Right cardiac atrium (tissue), 5 donors: ENCODE results near the gene PTPRN2. TPM values are rescaled to one million over a fixed set of nuclear protein-coding genes. Genes with fewer than 3 reads are reported as not detected.

Experiments
- ATAC-seq, 2 donors: fragments of 200-7000 bp; cut with Tn5 transposase; one replicate each; pipeline versions ENCODE4 v1.8.0 to v1.9.1; 2020; ENCODE audit warnings: moderate library complexity in 2 of 2, mild to moderate bottlenecking in 1 of 2
- DNase-seq, 3 donors: peaks; one replicate each; pipeline ENCODE4 v3.0.0-alpha.2; 2020
- H3K27ac ChIP-seq: one replicate; pipeline ENCODE4 v1.5.1; 2013; ENCODE audit warnings: mild to moderate bottlenecking, low read length, control low read depth, moderate library complexity
- H3K27me3 ChIP-seq: one replicate; pipeline ENCODE4 v1.6.1; 2013; ENCODE audit not compliant: control insufficient read depth, insufficient read depth
- H3K4me1 ChIP-seq: one replicate; pipeline ENCODE4 v1.6.1; 2013; ENCODE audit warnings: low read length; ENCODE audit not compliant: control insufficient read depth, insufficient read depth
- H3K4me3 ChIP-seq: one replicate; pipeline ENCODE4 v1.5.1; 2013; ENCODE audit warnings: low read length, control low read depth
- H3K9me3 ChIP-seq: one replicate; pipeline ENCODE4 v1.6.1; 2013; ENCODE audit warnings: low read length; ENCODE audit not compliant: control insufficient read depth
- WGBS: extraction: QIAGEN DNeasy Blood & Tissue Kit; methylation state at CpG from one replicate; pipeline ENCODE4 v1.1.7; 2013; 5-methylcytosine and 5-hydroxymethylcytosine counted together
- intact Hi-C, 4 donors: fragments of 100-400 bp; cut with DNase I; formaldehyde crosslinking; loops; one replicate each; pipeline versions ENCODE4 v1.11.0 to v1.14.0; 2022 to 2023
- polyA plus RNA-seq: library from polyadenylated mRNA; stranded (reverse); fragments of 200-250 nt; gene quantifications from one replicate; pipeline ENCODE4 v1.2.3, GENCODE V29; 2013
- total RNA-seq, 4 donors: library from RNA; stranded (reverse); fragmentation: NEBNext Ultra II Directional; extraction: Animal tissue kit (Norgen Biotek cat#: 25700); gene quantifications; one replicate each; pipeline ENCODE4 v1.2.1, GENCODE V29; 2021
- donor health status: healthy with polysubstance abuse.
- donor health status: DM: no; HTN: yes; CAD: no.
- donor health status: DM: no; HTN: no; CAD: no.
- donor health status: DM: no; HTN: yes; CAD: no; lungs with severe emphysema.
- donor health status: DM: yes; HTN: yes; CAD: no.

Gene PTPRN2
- total and polyA plus RNA-seq, 5 donors, result 1.5 to 3.9 (median 1.9) TPM

- WGBS, result 19% methylated on average over 59 of the region's 59 CpGs
- H3K4me3 ChIP-seq, result no peak overlapping the region
- intact Hi-C loops, result no loop called here
Measured at GRCh38 chr7:158317238-158318205, 270.1 kb downstream of the PTPRN2 start.

GRCh38 chr7:158316466-158317031, 271.1 kb downstream of the PTPRN2 start:
- DNase-seq (peak in 1 of 3 donors; percentile 45), ATAC-seq (no peak)
- WGBS, result 94% methylated on average over 35 of the region's 35 CpGs
- Histone ChIP-seq H3K9me3 (no peaks in the 10 kb centered on the region), H3K27ac (no peak overlapping the region), H3K27me3 (no peaks in the 10 kb centered on the region), H3K4me1 (no peaks in the 10 kb centered on the region), H3K4me3 (no peak overlapping the region)
- intact Hi-C loops, result no loop called here

More at GRCh38 chr7:158317238-158318205, 270.1 kb downstream of the PTPRN2 start:
- Histone ChIP-seq H3K27me3 (no peaks in the 10 kb centered on the region), H3K27ac (no peak overlapping the region), H3K4me1 (no peaks in the 10 kb centered on the region), H3K9me3 (no peaks in the 10 kb centered on the region)
- ATAC-seq (peak; percentile 23 to 63), DNase-seq (peak in 2 of 3 donors; percentile 33 to 55)

GRCh38 chr7:158315881-158316280, 271.7 kb downstream of the PTPRN2 start:
- H3K9me3 ChIP-seq, result no peaks in the 10 kb centered on the region
- ATAC-seq, result no peak
- no peaks in the 10 kb centered on the region for H3K27me3 ChIP-seq
- DNase-seq, result no peak
- H3K27ac ChIP-seq, result no peak overlapping the region
- 94% methylated on average over 11 of the region's 11 CpGs for WGBS
- no peak overlapping the region for H3K4me3 ChIP-seq
- H3K4me1 ChIP-seq, result no peaks in the 10 kb centered on the region
- intact Hi-C loops, result no loop called here

GRCh38 chr7:158315326-158315725, 272.3 kb downstream of the PTPRN2 start:
- Histone ChIP-seq H3K4me3 (no peak overlapping the region), H3K4me1 (no peaks in the 10 kb centered on the region), H3K27ac (no peak overlapping the region), H3K9me3 (no peaks in the 10 kb centered on the region), H3K27me3 (no peaks in the 10 kb centered on the region)
- WGBS, result 89% methylated on average over 11 of the region's 11 CpGs
- intact Hi-C loops, result no loop called here
- DNase-seq (no peak), ATAC-seq (no peak)

- no peak for DNase-seq
- no peak overlapping the region for H3K4me3 ChIP-seq
Measured at GRCh38 chr7:158314394-158314793, 273.2 kb downstream of the PTPRN2 start.

GRCh38 chr7:158313931-158314330, 273.7 kb downstream of the PTPRN2 start:
- DNase-seq (no peak), ATAC-seq (no peak)
- no peaks in the 10 kb centered on the region for H3K27me3 ChIP-seq
- H3K4me3 ChIP-seq, result no peak overlapping the region
- intact Hi-C loops, result no loop called here
- H3K4me1 ChIP-seq, result no peaks in the 10 kb centered on the region
- no peaks in the 10 kb centered on the region for H3K9me3 ChIP-seq
- H3K27ac ChIP-seq, result no peak overlapping the region
- WGBS, result 88% methylated on average over 10 of the region's 10 CpGs

More at GRCh38 chr7:158314394-158314793, 273.2 kb downstream of the PTPRN2 start:
- WGBS, result 97% methylated on average over 15 of the region's 15 CpGs
- no peaks in the 10 kb centered on the region for H3K27me3 ChIP-seq
- intact Hi-C loops, result no loop called here
- no peaks in the 10 kb centered on the region for H3K4me1 ChIP-seq
- no peaks in the 10 kb centered on the region for H3K9me3 ChIP-seq
- H3K27ac ChIP-seq, result no peak overlapping the region
- ATAC-seq, result no peak

- Histone ChIP-seq H3K9me3 (no peaks in the 10 kb centered on the region), H3K4me1 (no peaks in the 10 kb centered on the region), H3K27me3 (no peaks in the 10 kb centered on the region), H3K27ac (no peak overlapping the region), H3K4me3 (no peak overlapping the region)
- ATAC-seq (no peak), DNase-seq (no peak)
- WGBS, result 98% methylated on average over 10 of the region's 10 CpGs
- intact Hi-C loops, result no loop called here
Measured at GRCh38 chr7:158312789-158313188, 274.8 kb downstream of the PTPRN2 start.

GRCh38 chr7:158311791-158312190, 275.8 kb downstream of the PTPRN2 start:
- 79% methylated on average over 11 of the region's 11 CpGs for WGBS
- no peaks in the 10 kb centered on the region for H3K9me3 ChIP-seq
- no peak for ATAC-seq
- no peak overlapping the region for H3K27ac ChIP-seq
- DNase-seq, result no peak
- intact Hi-C loops, result no loop called here
- no peaks in the 10 kb centered on the region for H3K4me1 ChIP-seq
- no peaks in the 10 kb centered on the region for H3K27me3 ChIP-seq
- H3K4me3 ChIP-seq, result no peak overlapping the region

- H3K4me1 ChIP-seq, result no peaks in the 10 kb centered on the region
- no peaks in the 10 kb centered on the region for H3K27me3 ChIP-seq
- DNase-seq (no peak), ATAC-seq (no peak)
- WGBS, result 81% methylated on average over 17 of the region's 17 CpGs
- no peaks in the 10 kb centered on the region for H3K9me3 ChIP-seq
- H3K27ac ChIP-seq, result no peak overlapping the region
- intact Hi-C loops, result no loop called here
- H3K4me3 ChIP-seq, result no peak overlapping the region
Measured at GRCh38 chr7:158310924-158311666, 276.5 kb downstream of the PTPRN2 start.

GRCh38 chr7:158309868-158310763, 277.5 kb downstream of the PTPRN2 start:
- Histone ChIP-seq H3K4me1 (no peaks in the 10 kb centered on the region), H3K27me3 (no peaks in the 10 kb centered on the region), H3K4me3 (no peak overlapping the region), H3K27ac (no peak overlapping the region), H3K9me3 (no peaks in the 10 kb centered on the region)
- no peak for DNase-seq
- intact Hi-C loops, result no loop called here
- ATAC-seq, result no peak
- 89% methylated on average over 29 of the region's 33 CpGs for WGBS
